ENCODE results near the gene GUCD1. TPM values are rescaled to one million over a fixed set of nuclear protein-coding genes. Genes with fewer than 3 reads are reported as not detected.

The GUCD1 gene
- total and polyA plus RNA-seq, 2 of the 8 experiments (the other 6 are each of a cell fraction or from before 2014, with no cell fraction given), result 85.2 to 128 TPM

- TF ChIP-seq CTCF (IDR thresholded peaks at IDR 0.05; ENCODE audit: control extremely low read depth in 1 of 3, insufficient read depth in 1 of 3, low read depth in 1 of 3, low read length in 3 of 3) (peak; percentile 41 to 57 (median 47)), POLR2A (IDR thresholded peaks at IDR 0.05; ENCODE audit: control extremely low read depth in 1 of 2, low read depth in 2 of 2, low read length in 2 of 2) (0 out of 3 replicates have a peak, but pooled peaks of 1 of the 2 experiments have one; percentile 26), RNF2 (IDR thresholded peaks at IDR 0.05; ENCODE audit: borderline replicate concordance, low read depth, low read length, missing control alignments, poor library complexity, severe bottlenecking) (no peak)
Observed at GRCh38 chr22:24507716-24508115, 47.2 kb downstream of the GUCD1 start (continued).
